CD4-positive, CD25-positive, alpha-beta regulatory T cell (primary cell): ENCODE data around the gene NOX3. TPM values are rescaled to one million over a fixed set of nuclear protein-coding genes. Genes with fewer than 3 reads are reported as not detected.
"Not testable (repeated sequence)": the region's sequence is repeated elsewhere in the genome, so short reads cannot be mapped to it uniquely, and the experiment has no call there.

Source experiments
- ATAC-seq, 2 donors: fragments of 150-1000 bp; cut with Tn5 transposase; one replicate each; pipeline ENCODE4 v1.10.0; 2021; ENCODE audit warnings: low read depth in 2 of 2, moderate number of reproducible peaks in 2 of 2, moderate library complexity in 1 of 2
- DNase-seq, 3 donors: peaks; one replicate each; pipeline versions ENCODE4 v3.0.0 to v3.0.0-alpha.2; 2012 to 2022; ENCODE audit warnings: mixed read lengths in 1 of 3
- H3K27ac ChIP-seq: one replicate; pipeline ENCODE4 v1.7.0; 2013; ENCODE audit warnings: mild to moderate bottlenecking, low read length; ENCODE audit not compliant: insufficient read depth, poor library complexity, severe bottlenecking
- H3K27me3 ChIP-seq: one replicate; pipeline ENCODE4 v1.7.0; 2013; ENCODE audit warnings: low read length; ENCODE audit not compliant: control insufficient read depth, insufficient read depth
- H3K36me3 ChIP-seq: one replicate; pipeline ENCODE4 v1.7.0; 2013; ENCODE audit warnings: mild to moderate bottlenecking, low read length, moderate library complexity; ENCODE audit not compliant: control insufficient read depth, insufficient read depth
- H3K4me1 ChIP-seq: 2 replicates; pipeline ENCODE4 v1.7.0; 2013; ENCODE audit warnings: mild to moderate bottlenecking, low read length; ENCODE audit not compliant: insufficient read depth, control insufficient read depth, poor library complexity, severe bottlenecking
- H3K4me3 ChIP-seq: one replicate; pipeline ENCODE4 v1.7.0; 2013; ENCODE audit warnings: low read depth, mild to moderate bottlenecking, low read length, moderate library complexity
- H3K9me3 ChIP-seq, 2 experiments: 1 replicate in 1 of 2; 2 replicates in 1 of 2; pipeline ENCODE4 v1.7.0; 2013; ENCODE audit warnings: low read length in 2 of 2, mild to moderate bottlenecking in 1 of 2, moderate library complexity in 1 of 2; ENCODE audit not compliant: control insufficient read depth in 2 of 2
- H3K27ac Mint-ChIP-seq, 3 donors: one replicate each; pipeline ENCODE4 v1.8.0; 2020 to 2022; ENCODE audit warnings: mild to moderate bottlenecking in 3 of 3, mixed read lengths in 3 of 3, moderate library complexity in 2 of 3
- H3K27me3 Mint-ChIP-seq: one replicate; pipeline ENCODE4 v1.8.0; 2022; ENCODE audit warnings: mild to moderate bottlenecking, mixed read lengths
- H3K36me3 Mint-ChIP-seq: one replicate; pipeline ENCODE4 v1.8.0; 2020; ENCODE audit warnings: mixed read lengths
- H3K4me1 Mint-ChIP-seq, 4 donors: one replicate each; pipeline ENCODE4 v1.8.0; 2020 to 2022; ENCODE audit warnings: mixed read lengths in 4 of 4, mild to moderate bottlenecking in 1 of 4
- H3K4me3 Mint-ChIP-seq, 4 donors: one replicate each; pipeline ENCODE4 v1.8.0; 2020 to 2022; ENCODE audit warnings: mild to moderate bottlenecking in 4 of 4, mixed read lengths in 4 of 4, moderate library complexity in 3 of 4
- H3K9me3 Mint-ChIP-seq, 7 donors: one replicate each; pipeline ENCODE4 v1.8.0; 2020 to 2022; ENCODE audit warnings: mixed read lengths in 7 of 7, mild to moderate bottlenecking in 3 of 7, moderate library complexity in 2 of 7
- polyA plus RNA-seq, 4 donors: library from polyadenylated mRNA; unstranded; fragments of 300-500 nt; fragmentation: Illumina TruSeq; gene quantifications; one replicate each; pipeline ENCODE4 v1.2.3, GENCODE V29; 2021
- total RNA-seq: library from RNA; stranded (reverse); gene quantifications from one replicate; pipeline ENCODE4 v1.2.3, GENCODE V29; 2022

The NOX3 gene
- total and polyA plus RNA-seq, 5 donors from 2014 or later, result not detected

DNA sequence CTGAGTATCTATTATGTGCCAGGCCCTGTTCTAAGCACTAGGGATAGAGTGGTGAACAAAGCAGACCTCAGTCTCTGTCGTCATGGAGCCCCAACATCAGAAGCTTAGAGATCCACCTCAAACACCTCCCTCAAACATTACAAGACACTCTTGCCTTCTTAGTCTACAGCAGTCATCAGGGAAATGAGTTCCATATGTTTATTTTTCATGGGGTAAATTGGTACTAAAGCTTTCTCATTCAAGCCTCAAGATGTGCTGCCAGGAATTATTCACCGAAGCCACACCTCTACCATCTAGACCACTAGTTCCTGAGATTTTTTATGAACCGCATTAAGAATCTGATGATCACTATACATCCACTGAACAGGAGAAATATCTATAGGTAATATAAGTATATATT, 82.4 kb downstream of the NOX3 start:
- Histone ChIP-seq H3K27ac (no peak overlapping the region), H3K36me3 (no peaks in the 10 kb centered on the region), H3K9me3 (no peaks in the 10 kb centered on the region), H3K27me3 (peaks cover 4% of the 10 kb centered on the region), H3K4me1 (no peaks in the 10 kb centered on the region), H3K4me3 (no peak overlapping the region)
- ATAC-seq, result no peak
- no peaks in the 10 kb centered on the region for H3K4me1 Mint-ChIP-seq
- peaks cover 16% of the 10 kb centered on the region for H3K27me3 Mint-ChIP-seq
- H3K4me3 Mint-ChIP-seq, result no peak overlapping the region
- H3K36me3 Mint-ChIP-seq, result no peaks in the 10 kb centered on the region
- no peaks in the 10 kb centered on the region for H3K9me3 Mint-ChIP-seq
- no peak overlapping the region for H3K27ac Mint-ChIP-seq
- DNase-seq, result no peak

DNA sequence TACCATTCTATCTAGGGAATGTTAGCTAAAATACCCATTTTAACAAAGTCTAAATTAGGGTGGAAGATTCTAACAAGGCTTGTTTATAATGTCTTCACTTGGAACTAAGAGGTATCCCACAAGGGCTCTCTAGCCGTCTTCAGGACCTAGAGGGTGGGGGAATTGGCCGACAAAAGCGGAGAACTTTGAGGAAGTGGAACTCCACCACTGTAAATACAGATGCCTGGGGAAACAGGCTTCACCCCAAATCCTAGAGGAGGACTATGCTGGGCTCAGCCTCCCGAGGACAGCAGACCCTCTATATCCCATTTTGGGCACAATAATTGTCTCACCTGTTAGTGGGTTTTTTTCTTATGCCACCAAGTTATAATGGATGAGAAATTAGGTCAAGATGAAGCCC, 83.4 kb downstream of the NOX3 start:
- H3K27me3 Mint-ChIP-seq, result peaks cover 16% of the 10 kb centered on the region

DNA sequence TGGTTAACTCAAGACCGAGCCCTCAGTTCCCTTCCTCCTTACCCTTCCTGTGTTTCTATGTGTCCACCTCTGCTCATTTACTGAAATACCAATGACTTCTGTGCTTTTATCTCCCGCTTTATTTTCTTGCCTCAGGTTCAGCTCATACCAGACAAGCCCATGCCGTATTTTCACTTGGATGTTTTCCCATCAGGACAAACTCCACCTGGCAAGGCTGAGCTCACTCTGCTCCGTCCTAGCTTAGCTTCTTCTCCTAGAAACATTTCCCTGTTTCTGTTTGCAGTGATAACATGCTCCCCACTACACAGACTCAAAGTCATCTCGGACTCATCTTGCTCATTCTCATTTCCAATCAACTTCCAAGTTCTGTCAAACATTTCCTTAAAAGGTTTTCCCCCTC, 84.4 kb downstream of the NOX3 start:
- H3K36me3 Mint-ChIP-seq, result no peaks in the 10 kb centered on the region
- no peak overlapping the region for H3K27ac Mint-ChIP-seq
- DNase-seq, result no peak

More for the DNA sequence above, 83.4 kb downstream of the NOX3 start:
- H3K27ac ChIP-seq, result no peak overlapping the region
- H3K4me3 ChIP-seq, result no peak overlapping the region
- H3K4me1 Mint-ChIP-seq, result no peaks in the 10 kb centered on the region
- DNase-seq (no peak), ATAC-seq (no peak)
- H3K27ac Mint-ChIP-seq, result no peak overlapping the region
- H3K9me3 Mint-ChIP-seq, result no peaks in the 10 kb centered on the region
- H3K36me3 ChIP-seq, result no peaks in the 10 kb centered on the region
- no peak overlapping the region for H3K4me3 Mint-ChIP-seq
- H3K4me1 ChIP-seq, result no peaks in the 10 kb centered on the region
- H3K27me3 ChIP-seq, result peaks cover 4% of the 10 kb centered on the region
- H3K36me3 Mint-ChIP-seq, result no peaks in the 10 kb centered on the region
- H3K9me3 ChIP-seq, result no peaks in the 10 kb centered on the region

DNA sequence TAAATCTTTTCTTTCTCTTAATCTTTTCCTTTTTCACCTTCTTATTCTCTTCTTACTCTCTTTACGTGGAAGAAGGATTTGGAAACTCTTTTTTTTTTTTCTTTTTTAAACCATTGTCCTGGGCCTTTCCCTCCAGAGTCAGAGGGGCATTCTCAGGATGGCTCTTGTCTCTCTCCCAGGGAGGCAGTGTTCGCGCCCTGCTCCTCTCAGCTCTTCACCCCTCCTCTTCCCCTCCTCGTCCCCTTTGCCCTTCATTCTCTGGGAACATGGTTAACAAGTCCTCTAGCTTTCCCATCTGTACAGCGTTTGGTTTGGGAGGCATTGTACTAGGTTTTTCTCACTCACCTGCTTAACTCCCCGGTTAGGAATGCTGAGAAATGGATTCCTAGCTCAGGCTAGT, 89.3 kb downstream of the NOX3 start:
- no peaks in the 10 kb centered on the region for H3K9me3 ChIP-seq
- H3K4me1 ChIP-seq, result no peaks in the 10 kb centered on the region
- no peaks in the 10 kb centered on the region for H3K4me1 Mint-ChIP-seq
- no peak for ATAC-seq
- H3K36me3 Mint-ChIP-seq, result no peaks in the 10 kb centered on the region
- H3K27ac ChIP-seq, result no peak overlapping the region
- H3K4me3 Mint-ChIP-seq, result no peak overlapping the region
- peaks cover 16% of the 10 kb centered on the region for H3K27me3 Mint-ChIP-seq
- no peak overlapping the region for H3K27ac Mint-ChIP-seq
- H3K27me3 ChIP-seq, result no peaks in the 10 kb centered on the region
- H3K9me3 Mint-ChIP-seq, result no peaks in the 10 kb centered on the region
- no peaks in the 10 kb centered on the region for H3K36me3 ChIP-seq
- H3K4me3 ChIP-seq, result no peak overlapping the region
- DNase-seq, result no peak

More for the DNA sequence above, 84.4 kb downstream of the NOX3 start:
- H3K4me1 Mint-ChIP-seq, result no peaks in the 10 kb centered on the region
- no peak overlapping the region for H3K4me3 Mint-ChIP-seq
- Histone ChIP-seq H3K4me1 (no peaks in the 10 kb centered on the region), H3K4me3 (no peak overlapping the region), H3K27ac (no peak overlapping the region), H3K9me3 (no peaks in the 10 kb centered on the region), H3K36me3 (no peaks in the 10 kb centered on the region), H3K27me3 (peaks cover 4% of the 10 kb centered on the region)
- ATAC-seq, result no peak
- H3K9me3 Mint-ChIP-seq, result no peaks in the 10 kb centered on the region
- peaks cover 16% of the 10 kb centered on the region for H3K27me3 Mint-ChIP-seq

DNA sequence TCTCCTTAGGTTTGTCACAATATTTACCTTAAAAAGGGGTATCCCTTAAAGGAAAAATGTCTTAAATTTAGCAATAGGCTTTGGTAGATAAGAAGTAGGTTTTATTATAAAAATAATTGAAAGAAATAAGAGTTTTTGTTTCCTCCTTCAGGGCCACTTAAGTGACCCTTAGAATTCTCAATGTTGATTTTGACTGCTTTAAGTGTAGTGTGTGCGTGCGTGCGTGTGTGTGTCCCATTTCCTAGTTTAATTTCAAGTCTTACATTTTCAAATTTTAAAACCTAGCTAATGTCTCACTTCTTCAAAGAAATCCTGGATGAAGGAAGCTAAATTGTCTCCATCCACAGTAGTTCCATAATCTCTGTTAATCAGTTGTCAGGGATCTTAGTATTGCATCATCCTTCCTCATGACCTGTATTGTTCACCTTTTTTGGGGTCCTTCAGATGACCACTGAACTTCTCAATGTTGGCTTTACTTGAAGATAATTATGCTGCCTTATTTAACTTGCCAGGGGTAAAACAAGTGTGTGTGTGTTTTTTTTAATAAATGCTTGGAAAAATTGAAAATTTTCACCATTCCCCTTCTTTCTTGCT, 90.7 kb downstream of the NOX3 start:
- no peaks in the 10 kb centered on the region for H3K9me3 Mint-ChIP-seq
- no peak for ATAC-seq
- no peak overlapping the region for H3K4me3 Mint-ChIP-seq
- Histone ChIP-seq H3K27ac (no peak overlapping the region), H3K27me3 (no peaks in the 10 kb centered on the region), H3K9me3 (no peaks in the 10 kb centered on the region), H3K4me1 (no peaks in the 10 kb centered on the region), H3K36me3 (no peaks in the 10 kb centered on the region), H3K4me3 (no peak overlapping the region)
- H3K27me3 Mint-ChIP-seq, result peaks cover 14% of the 10 kb centered on the region
- DNase-seq, result no peak
- H3K4me1 Mint-ChIP-seq, result no peaks in the 10 kb centered on the region
- H3K27ac Mint-ChIP-seq, result no peak overlapping the region
- H3K36me3 Mint-ChIP-seq, result no peaks in the 10 kb centered on the region

DNA sequence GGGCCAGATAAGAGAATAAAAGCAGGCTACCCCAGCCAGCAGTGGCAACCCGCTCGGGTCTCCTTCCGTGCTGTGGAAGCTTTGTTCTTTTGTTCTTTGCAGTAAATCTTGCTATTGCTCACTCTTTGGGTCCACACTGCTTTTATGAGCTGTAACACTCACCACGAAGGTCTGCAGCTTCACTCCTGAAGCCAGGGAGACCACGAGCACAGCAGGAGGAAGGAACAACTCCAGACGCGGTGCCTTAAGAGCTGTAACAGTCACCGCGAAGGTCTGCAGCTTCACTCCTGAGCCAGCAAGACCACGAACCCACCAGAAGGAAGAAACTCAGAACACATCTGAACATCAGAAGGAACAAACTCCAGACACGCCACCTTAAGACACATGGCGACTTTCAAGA, 91.6 kb downstream of the NOX3 start:
- H3K9me3 ChIP-seq, H3K4me3 Mint-ChIP-seq, H3K4me3 ChIP-seq, H3K9me3 Mint-ChIP-seq, H3K27ac Mint-ChIP-seq, H3K36me3 ChIP-seq, ATAC-seq, H3K36me3 Mint-ChIP-seq, H3K27me3 ChIP-seq, DNase-seq, H3K27ac ChIP-seq, H3K4me1 ChIP-seq, H3K4me1 Mint-ChIP-seq: not testable (repeated sequence)
- peaks cover 16% of the 10 kb centered on the region for H3K27me3 Mint-ChIP-seq

DNA sequence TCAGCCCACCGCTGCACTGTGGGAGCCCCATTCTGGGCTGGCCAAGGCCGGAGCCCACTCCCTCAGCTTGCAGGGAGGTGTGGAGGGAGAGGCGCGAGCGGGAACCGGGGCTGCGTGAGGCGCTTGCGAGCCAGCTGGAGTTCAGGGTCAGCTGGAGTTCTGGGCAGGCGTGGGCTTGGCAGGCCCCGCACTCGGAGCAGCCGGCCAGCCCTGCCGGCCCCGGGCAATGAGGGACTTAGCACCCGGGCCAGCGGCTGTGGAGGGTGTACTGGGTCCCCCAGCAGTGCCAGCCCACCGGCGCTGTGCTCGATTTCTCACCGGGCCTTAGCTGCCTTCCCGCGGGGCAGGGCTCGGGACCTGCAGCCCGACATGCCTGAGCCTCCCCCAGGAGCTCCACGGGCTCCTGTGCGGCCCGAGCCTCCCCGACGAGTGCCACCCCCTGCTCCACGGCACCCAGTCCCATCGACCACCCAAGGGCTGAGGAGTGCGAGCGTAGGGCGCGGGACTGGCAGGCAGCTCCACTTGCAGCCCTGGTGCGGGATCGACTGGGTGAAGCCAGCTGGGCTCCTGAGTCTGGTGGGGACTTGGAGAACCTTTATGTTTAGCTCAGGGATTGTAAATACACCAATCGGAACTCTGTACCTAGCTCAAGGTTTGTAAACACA, 92.5 kb downstream of the NOX3 start:
- H3K27me3 Mint-ChIP-seq, result peaks cover 22% of the 10 kb centered on the region
- not testable (repeated sequence) for H3K4me3 ChIP-seq, DNase-seq, H3K9me3 Mint-ChIP-seq, H3K27ac ChIP-seq, H3K36me3 Mint-ChIP-seq, H3K4me1 Mint-ChIP-seq, H3K36me3 ChIP-seq, H3K27me3 ChIP-seq, H3K27ac Mint-ChIP-seq, H3K9me3 ChIP-seq, H3K4me1 ChIP-seq, H3K4me3 Mint-ChIP-seq, ATAC-seq

DNA sequence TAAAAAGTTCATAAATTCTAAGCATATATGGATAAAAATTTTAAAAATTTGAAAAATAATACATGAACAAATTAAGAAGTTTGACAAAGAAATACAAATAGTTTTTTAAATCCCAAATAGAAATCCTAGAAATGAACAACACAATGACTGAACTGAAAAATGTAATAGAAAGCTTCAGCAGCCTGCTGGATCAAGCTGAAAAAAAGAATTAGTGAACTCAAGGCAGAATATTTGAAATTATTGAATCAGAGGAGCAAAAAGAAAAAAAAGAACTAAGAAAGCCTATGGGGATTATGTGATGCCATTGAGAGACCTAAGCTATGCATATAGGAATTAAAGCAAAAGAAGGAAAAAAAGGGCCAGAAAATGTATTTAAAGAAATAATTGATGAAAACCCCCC, 101.5 kb downstream of the NOX3 start:
- H3K9me3 ChIP-seq, result peaks cover 17 to 25% of the 10 kb centered on the region in 2 experiments
- Mint-ChIP-seq H3K4me3 (no peak overlapping the region), H3K36me3 (no peaks in the 10 kb centered on the region), H3K27me3 (peaks cover 31% of the 10 kb centered on the region), H3K4me1 (no peaks in the 10 kb centered on the region), H3K27ac (no peak overlapping the region), H3K9me3 (peaks cover 5 to 26% (median 6%) of the 10 kb centered on the region in 7 donors)
- no peak for DNase-seq
- no peak overlapping the region for H3K4me3 ChIP-seq
- ATAC-seq, result no peak
- no peaks in the 10 kb centered on the region for H3K4me1 ChIP-seq
- no peak overlapping the region for H3K27ac ChIP-seq
- peaks cover 9% of the 10 kb centered on the region for H3K27me3 ChIP-seq
- no peaks in the 10 kb centered on the region for H3K36me3 ChIP-seq
